NOMO-1 treated with DMSO at 0.1 percent for 48 hours (cell line): Measurements from ENCODE around the gene CASD1.

Source experiments
- DNase-seq: peaks from one replicate; lab custom pipeline; 2025; ENCODE audit not compliant: unreplicated experiment; lab: John Stamatoyannopoulos, UW

Gene CASD1

DNA sequence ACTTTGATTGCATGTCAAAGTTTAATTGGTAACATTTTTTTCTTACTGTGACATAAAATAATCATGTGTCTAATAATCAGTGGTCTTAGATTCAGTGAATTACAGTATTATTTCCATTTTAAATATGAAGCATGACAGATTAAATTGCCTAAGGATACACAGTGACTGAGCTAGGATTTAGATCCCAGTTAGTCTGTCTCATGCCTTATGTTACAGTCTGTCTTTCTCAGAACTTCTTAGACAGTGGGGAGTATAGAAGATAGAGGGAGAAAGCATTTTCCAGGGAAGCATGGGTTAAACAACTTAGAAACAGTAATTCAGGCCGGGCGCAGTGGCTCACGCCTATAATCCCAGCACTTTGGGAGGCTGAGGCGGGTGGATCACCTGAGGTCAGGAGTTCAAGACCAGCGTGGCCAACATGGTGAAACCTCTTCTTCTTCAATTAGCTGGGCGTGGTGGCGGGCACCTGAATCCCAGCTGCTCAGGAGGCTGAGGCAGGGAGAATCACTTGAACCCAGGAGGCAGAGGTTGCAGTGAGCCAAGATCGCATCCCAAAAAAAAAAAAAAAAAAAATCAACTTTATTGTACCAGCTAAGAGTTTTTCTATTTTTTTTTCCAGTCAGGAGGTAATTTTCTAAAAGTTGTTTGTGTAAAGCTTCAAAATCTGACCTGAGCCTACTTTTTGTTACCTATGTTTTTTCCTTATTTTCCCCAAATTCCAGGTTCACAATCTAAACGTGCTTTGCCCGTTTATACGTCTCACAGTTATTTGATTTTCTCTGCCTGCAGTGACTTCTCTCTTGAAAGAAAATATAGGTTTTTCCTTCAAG is 3.3 kb downstream of the CASD1 start:
- no peak for DNase-seq

DNA sequence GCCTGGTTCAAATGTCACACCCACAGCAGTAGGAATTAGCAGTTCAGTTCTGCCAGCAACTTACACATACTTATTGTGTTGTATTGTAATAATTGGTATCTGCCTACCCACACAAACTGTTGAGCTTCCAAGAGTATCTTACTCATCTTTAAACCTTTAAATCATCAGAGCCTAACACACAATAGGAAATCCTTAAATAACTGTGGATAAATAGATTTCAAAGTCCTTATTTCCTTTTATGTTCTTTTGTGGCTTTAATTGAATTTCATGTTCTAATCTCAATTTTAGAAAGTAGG is 3.9 kb downstream of the CASD1 start:
- DNase-seq, result no peak

DNA sequence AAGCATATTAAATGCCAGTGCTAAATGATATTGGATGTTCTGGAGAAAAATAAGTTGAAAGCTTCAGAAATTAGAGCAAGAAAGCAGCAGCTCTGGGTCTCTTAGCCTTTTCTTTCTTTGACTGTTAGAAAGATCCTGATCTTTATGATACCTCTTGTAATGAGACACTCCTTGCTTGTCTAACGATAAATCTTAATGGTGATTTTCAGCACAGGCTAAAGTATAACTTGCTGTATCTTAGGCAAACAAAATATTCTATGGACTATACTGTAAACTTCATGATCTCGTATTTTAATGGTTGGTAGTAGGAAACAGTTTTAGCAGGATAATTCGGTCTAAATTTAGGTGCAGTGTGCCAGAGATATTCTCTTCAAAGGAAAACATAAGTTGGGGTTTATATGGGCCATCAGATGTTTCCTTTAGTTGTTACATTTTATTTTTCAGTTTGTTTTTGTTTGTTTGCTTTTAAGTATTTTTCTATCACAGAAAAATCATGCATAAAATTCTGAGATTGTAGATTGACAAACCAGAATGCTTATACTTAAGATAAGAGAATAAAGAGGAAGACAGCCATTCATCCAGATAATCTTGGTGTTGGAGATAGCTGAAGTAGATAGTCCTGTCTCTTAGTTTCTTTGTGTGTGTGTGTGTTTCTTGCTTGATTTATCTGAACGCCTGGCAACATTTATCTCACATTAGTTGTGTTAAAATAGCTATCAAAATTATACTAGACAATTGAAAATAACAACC is 4.7 kb downstream of the CASD1 start:
- DNase-seq, result no peak

DNA sequence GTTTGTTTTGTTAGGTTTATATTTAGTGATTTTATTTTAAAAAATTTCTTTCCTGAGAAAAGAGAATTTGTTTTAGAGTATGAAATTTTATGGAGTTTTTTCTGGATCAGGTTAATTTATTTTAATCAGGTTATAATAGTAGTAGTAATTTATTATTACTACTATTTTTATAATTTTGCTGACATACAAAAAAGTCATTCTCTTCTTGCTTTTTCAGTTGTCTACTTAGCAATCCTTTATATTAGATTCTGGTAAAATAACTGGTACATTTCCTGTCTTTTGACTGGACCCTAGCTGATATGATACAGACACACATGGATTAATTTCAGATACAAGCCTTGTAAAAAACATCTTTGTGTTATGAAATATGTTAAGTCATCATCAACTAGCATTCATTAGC is 5.3 kb downstream of the CASD1 start:
- no peak for DNase-seq

DNA sequence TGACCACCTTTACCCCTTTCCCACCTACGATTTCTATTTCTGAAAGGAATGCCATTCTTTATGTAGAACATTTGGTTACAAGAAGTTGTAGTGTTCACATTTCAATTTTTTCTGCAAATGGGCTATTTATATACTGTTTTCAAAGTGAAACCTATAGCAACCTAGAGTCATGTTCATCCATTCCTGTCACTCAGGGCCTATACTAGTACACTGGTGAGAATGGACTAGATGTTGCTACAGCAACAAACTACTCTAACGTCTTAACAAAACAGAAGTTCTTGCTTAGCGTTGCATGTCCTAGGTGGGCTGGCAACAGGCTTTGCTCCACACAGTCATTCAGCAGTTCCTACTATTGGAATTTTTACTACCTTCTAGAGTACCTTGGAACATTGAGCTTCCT is 16.3 kb downstream of the CASD1 start:
- no peak for DNase-seq

DNA sequence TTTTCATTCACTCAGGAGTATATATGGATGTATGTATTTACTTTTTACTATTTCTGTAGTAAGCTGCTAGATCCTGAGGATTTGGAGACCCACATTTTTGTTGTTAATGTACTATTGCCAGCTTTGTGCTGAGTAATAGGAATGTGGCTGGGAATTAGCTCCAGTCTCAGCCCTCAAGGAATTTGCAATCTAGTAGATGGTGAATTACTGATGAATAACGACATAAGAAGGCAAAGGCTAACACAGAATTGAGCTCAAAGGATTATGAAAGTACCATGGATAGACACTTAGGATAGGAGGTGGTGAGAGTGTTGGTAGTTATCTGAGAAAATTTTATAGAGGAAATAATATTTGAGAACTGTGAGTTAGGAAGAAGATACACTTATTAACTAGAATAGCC is 19.9 kb downstream of the CASD1 start:
- DNase-seq, result no peak

DNA sequence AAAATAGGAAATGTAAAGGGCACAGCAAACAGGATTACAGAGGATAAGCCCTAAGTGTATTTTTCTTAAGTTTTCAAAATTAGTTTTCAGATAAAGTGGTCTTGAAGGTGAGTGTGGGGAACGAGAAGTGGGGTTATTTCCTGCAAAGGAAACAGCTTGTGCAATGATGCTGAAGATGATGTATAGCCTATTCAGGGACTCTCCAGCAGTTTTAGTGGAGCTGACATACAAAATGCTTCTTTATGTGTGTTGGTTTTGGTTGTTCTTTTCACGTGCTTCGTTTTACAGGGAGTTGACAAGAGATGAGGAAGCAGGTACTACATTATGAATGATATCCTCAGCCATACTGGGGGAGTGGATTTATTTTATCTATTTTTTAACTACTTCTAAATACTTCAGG is 20.5 kb downstream of the CASD1 start:
- DNase-seq, result peak; percentile 8

DNA sequence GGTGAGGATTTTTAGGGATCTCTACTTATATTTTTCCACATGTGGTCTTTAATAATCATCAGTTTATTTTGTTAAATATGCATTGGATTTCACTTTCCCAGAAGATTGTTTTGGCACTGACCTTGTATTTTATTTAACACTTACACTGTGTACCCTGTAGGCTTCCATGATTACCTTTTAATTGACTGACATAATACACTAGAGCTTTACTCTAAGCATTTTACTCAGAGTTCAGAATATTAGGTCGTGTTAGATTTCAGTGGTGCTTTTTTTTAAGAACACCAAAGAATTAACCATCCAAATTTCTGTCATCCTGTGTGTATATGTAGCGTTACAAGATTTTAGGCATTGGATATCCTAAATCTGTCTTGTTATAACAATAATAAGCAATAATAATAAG is 23.1 kb downstream of the CASD1 start:
- no peak for DNase-seq

DNA sequence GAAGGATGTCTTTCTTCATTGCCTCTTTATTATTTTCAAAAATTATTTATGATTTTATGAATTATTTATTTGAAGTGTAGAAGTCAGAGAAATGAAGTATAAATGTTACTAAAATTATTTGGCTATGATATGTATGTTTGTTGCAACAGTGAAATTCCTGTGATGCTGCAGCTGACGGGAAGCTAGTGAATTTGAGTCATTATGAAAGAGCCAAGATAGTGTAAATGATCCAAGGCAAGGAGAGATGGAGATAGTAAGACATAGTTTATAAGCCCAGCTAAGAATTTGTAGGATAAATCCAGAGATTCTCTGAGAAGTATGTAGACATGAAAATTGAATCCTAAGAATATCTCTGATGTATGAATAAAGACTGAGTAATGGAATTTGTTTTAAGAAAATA is 30.8 kb downstream of the CASD1 start:
- DNase-seq, result no peak

DNA sequence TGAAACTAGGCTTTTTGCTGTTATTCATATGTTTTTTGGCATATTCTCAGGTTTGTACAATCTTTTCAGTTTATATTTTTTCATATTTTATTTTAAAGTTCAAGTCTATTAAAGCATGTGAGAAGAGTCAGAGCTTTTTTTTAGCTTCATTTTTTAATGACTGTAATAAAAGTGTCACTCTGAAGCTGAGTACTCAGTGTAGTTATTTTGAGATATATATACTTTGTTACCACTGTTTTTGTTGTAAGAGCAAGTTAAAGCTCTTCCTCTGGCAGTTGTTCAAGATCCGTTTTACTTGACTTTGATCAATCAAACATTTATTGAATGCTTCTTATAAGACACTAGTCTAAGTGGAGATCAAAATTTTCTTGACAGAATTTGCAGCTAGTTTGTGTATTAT is 37.5 kb downstream of the CASD1 start:
- peak; percentile 19 for DNase-seq

DNA sequence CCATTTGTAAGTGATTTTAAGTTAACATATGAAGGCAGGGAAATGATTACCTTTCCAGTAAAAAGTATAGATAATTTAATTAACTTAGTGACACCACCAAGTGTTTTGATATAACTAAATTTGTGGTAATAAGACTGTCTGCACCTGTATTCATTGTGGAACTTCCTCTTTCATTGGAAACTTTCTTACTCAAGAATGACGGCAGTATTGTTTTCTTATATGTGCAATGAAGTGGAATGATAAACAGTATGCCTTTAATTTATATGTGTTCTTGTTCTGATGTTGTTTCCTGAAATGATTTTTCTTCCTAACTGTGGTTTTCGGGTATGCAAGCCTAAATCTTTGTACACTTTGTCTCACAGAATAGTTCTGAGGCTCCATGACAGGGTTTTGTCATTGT is 46.4 kb downstream of the CASD1 start:
- DNase-seq, result no peak

DNA sequence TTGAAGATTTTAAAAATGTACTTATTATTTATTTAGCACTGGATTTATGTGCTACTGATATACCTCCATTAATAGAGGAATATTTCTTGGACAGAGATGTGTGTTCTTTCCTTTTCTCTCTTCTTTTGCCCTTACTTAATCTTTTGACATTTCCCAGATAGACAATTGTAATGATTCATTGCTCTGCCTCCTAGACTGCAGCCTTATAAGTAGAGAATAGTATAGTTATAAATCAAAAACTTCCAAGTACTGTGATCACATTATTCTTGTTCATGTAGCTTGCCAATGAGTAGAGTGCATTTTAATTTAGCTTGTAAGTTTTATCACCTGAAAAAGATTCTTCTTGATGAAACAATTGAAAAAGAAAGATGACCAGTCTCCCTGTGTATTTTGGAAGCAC is 47.6 kb downstream of the CASD1 start:
- no peak for DNase-seq

DNA sequence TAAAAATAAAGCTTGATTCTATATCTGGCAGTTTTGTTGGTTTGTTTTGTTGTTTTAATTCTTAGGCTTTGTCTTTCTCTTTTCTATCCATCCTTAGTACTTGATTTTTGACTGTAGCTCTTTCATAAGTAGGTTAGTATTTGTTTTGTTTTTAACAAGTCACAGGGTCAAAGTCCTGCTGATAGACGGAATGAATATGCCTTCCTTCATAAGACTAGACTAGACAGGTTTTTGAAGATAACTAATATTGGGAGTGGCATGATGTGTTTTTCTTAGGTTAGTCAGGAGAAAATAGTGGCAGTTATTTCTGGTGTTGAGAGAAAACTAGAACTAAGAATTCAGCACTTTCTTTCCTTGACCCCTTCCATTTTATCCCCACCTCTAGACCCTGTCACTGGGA is 50.4 kb downstream of the CASD1 start:
- no peak for DNase-seq

DNA sequence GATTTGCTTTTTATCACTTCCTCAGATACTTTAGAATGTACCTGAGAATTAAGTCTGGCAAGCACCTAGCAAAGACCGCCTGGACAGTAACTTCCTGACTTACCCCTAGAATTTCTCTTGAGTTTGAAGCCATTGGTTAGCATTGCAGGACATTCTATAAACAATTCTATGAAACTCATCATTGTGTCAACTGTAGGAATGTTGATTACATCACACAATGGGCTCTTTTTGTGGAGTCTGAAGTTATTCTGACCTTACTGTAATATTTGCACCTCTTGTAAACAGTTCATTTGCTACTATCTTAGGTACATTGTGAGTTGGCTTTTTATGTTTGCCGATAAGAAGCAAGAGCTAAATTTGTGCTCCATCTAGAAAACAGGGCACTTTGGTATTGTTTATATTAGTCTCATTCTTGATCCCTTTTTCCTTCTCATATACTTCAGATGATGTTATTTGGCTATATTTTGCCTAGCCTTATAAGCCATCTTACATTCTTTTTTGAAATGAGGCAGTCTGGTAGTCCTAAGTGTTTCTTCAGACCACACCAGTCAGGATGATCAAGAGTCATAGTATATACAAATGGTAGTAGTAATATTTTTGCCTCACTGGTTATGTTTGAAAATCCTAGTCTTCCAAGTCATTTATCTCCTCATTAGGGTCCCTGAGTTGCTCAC is 52.4 kb downstream of the CASD1 start:
- no peak for DNase-seq

DNA sequence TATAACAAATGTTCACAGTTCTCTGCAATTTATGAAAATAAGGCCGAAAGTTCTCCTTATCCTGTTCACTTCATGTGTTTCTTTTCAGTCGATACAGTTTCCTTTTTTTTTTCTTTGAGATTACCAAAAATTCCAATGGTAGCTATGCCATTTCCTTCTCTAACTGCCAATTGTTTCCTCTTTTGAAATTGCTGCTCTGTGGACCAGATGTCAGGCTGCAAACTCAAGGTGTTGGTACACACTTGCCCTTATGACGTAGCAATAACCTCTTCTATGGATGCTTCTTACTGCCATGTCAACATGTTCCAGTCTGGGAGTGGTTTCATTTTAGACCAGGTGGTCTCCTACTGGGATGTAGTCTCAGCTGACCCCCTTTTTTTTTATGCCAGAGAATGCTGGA is 52.9 kb downstream of the CASD1 start:
- peak; percentile 34 for DNase-seq

DNA sequence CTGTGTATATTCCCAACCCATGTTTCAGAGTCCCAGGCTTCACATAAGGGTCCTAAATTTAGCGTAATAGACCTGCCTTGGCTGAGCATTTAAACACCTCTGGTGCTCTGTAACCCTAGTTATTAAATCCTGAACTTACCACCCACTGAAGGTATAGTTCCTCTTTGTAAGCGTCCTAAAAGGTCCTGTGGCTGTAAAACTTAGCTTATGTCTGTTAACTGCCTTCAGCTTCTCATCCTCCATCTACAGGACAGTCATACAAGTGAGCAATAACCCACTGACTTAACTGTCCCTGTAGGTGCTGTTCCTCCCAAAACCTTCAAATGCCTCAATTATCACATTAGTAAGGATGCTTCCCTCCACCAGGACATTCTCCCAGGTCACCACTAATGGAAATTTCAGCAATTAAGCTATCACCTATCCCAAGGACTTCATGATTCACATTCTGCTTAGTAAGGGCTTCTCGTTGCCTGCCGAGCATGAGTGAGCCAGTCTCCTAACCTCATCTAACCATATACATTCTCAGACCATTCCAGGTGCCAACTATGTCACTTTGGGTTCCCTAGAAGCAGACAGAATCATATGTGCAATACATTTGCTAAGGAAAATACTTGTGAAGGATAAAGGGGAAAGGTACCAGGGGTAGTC is 55.8 kb downstream of the CASD1 start:
- DNase-seq, result no peak

DNA sequence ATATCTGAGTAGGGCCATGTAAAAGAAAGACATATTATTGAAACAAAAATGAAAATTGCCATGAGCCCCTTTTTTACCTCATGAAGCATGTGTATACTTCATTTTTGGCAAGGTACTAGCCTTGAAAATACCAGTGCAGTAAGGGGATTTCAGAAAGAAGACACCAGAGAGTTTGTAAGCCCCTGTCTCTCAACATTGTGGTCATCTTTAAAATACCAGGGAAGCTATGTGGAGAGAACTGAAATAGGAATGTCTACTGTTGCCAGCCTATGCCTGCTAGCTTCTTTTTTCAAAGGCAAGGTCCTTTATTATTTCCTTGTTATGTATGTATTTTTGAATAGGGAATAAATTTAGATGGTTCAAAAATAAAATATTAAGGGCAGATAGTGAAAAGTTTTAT is 57.8 kb downstream of the CASD1 start:
- DNase-seq, result no peak

DNA sequence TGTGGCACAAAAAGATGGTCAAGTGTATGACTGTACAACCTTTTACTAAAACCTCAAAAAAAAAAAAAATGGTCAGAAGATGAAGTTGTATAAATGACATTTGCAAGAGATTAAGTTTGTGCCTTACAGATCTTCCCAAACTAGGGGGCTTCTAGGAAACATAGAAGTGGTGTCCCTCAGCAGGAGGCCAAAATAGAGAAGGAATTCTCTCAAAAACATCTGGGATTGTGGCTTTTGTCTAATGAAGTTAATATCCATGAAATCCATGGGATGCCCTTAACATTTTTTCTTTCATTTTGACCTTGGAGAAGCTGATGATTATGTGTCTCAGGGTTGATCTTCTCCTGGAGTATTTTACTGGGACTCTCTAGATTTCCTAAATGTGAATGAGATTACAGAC is 62.2 kb downstream of the CASD1 start:
- no peak for DNase-seq

DNA sequence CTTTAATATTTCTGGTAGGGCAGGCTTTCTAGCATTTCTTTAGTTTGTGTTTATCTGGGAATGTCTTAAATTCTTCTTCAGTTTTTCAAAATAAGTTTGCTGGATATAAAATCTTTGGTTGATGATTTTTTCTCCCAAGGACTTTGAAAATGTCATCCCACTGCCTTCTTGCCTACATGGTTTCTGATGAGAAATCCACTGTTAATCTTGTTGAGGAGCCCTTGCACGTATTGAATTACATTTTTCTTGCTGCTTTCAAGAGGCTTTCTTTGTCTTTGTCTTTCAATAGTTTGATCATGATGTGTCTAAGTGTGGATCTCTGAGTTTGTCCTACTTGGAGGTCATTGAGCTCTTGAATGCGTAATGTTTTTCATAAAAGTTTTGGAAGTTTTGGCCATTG is 66.0 kb downstream of the CASD1 start:
- no peak for DNase-seq

DNA sequence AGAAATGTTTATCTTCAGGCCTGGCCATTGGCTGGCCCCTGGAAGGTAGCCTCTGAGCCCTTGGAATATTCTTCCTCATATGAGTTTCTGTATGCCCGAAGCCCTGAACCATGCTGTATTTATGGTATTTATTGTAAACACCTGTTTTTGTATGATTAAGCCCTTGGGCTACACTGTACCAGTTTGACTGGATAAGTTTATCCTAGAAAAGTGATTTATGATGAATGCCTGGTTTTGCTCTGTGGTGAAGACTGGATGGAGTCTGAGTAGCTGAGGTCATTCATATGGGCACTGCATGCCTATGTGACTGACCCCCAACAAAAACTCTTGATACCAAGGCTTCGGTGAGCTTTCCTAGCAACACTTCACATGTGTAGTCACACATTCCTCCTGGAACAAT is 66.7 kb downstream of the CASD1 start:
- no peak for DNase-seq

DNA sequence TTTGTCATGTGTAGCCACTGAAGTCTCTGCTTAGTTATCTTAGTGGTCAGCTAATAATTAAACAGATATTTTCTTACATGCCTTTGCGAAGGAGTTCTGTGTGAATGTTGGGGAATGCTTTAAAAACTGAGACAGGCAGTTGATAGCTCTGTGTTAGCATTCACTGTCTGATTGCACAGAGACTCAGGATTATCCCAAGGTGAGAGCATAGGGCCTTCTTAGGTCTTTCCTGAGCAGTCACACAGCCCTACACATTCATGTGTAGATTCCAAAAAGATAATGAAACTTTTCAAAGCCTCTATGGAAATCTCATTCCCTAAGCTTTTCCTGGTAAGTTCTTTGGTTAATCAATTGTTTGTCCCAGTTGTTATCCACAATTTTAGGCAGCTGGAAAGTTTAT is 67.7 kb downstream of the CASD1 start:
- no peak for DNase-seq

DNA sequence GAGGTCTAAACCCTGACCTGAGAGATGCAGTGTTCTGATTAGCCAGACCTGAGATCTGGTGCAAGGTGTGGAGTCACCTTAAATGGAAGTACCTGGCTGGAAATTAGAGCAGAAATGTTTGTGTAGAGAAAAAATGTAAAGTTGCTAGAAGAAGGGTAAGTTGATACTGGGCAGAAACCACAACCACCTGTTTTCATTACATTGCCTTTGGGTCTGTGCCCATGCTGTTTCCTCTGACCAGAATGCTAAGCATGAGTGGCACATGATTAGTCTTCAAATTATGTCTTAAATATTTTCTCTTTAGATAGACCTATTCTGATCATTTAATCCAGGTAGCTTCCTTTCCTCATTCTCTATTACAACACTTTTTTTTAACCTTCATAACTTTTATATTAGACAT is 69.0 kb downstream of the CASD1 start:
- DNase-seq, result no peak
